Stimulated activated CD8-positive, alpha-beta memory T cell treated with anti-CD3 and anti-CD28 coated beads, Interleukin-12 subunit alpha, Interleukin-12 subunit beta, amount 100 ng/mL, for 24 hours (primary cell): ENCODE results near the gene CDK8.
"Not testable (repeated sequence)": the region's sequence is repeated elsewhere in the genome, so short reads cannot be mapped to it uniquely, and the experiment has no call there.

Source experiments
- DNase-seq: peaks from one replicate; pipeline ENCODE4 v3.0.0-alpha.2; 2020; ENCODE audit errors: extremely low read depth

The CDK8 gene

DNA sequence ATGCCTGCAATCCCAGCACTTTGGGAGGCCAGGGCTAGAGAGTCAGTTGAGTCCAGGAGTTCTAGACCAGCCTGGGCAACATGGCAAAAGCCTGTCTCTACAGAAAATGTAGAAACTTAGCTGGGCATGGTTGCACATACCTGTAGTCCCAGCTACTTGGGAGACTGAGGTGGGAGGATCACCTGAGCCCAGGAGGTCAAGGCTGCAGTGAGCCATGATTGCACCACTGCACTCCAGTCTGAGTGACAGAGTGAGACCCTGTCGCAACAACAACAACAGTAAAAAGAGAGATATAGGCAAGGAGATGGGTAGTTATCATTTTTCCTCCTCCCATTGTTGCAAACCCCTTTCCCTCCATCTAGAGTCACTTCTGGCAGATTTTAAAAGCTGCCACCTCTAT is 62.2 kb downstream of the CDK8 start:
- DNase-seq: not testable (repeated sequence)

DNA sequence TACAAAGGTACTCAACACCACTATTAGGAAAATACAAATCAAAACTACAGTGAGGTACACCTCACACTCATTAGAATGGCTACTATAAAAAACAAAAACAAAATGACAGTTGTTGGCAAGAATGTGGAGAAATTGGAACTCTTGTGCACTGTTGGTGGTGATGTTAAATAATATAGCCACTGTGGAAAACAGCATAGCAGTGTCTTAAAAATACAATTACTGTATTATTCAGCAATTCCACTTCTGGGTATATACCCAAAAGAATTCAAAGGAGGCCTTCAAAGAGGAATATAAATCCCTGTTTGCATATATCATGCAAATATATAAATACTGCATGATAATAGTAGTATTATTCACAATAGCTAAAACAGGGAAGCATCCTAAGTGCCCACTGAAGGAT is 66.8 kb downstream of the CDK8 start:
- DNase-seq: no peak

DNA sequence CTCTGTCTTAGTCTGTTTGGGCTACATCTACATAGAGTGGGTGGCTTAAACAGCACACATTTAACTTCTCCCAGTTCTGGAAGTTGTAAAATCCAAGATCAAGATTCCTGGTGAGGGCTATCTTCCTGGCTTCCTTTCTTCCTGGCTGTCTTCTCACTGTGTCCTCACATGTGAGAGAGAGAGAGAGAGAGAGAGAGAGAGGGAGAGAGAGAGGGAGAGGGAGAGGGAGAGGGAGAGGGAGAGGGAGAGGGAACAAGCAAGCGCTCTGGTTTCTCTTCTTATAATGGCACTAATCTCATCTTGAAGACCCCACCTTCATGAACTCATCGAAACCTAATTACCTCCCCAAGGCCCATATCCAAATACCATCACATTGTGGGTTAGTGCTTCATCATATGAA is 69.2 kb downstream of the CDK8 start:
- DNase-seq: no peak

DNA sequence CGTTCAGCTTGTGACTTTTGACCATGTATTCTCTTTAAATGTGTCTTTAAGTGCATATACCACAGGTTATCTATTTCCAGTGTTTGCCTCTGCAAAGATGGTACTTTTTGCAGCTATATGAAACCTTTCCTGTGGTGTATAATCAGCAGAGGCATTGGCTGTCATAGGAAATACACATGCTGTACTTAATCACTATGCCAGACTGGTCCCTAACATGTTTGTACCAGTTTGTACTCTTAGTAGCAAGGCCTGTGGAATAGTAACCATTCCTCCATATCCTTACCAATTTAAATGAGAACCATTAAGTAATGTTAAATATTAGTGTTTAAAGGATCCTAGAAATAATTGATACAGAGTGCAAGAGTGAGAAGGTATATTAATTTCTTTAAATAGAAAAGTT is 69.8 kb downstream of the CDK8 start:
- DNase-seq: no peak

DNA sequence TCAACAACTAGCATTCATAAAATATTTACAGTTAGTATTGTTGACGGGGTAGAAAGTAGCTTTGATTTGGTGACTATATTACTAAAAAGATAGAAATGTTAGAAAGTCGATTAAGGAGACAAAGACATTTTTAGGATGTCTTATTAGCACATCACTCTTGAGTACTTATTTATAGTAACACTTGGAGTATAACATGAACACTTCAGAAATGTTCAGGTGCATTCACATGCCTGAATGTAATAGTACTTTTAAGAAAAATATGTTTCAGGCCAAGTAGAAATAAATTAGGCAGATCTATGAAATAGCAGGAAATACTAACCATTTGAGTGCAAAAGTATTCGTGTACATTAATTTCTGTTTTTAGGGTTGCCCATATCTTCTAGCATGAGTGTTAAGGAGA is 70.4 kb downstream of the CDK8 start:
- DNase-seq: no peak

DNA sequence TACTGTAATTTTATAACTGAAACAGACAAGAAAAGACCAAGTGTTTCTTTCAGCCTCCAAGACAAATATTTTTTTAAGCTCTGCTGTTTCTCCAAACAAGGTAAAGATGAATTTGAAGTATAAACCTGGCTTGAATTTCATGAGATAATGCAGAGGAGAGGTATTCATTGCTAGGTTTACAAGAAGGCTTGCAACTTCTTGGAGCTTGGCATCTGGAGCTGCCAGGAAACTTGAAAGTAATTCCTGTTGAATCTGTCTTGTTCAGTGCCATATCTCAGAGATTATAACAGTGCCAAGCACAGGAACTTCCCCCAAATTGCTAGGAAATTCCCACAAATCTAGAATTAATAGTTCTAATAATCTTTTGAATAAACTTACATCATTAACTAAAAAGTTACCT is 70.9 kb downstream of the CDK8 start:
- no peak for DNase-seq

DNA sequence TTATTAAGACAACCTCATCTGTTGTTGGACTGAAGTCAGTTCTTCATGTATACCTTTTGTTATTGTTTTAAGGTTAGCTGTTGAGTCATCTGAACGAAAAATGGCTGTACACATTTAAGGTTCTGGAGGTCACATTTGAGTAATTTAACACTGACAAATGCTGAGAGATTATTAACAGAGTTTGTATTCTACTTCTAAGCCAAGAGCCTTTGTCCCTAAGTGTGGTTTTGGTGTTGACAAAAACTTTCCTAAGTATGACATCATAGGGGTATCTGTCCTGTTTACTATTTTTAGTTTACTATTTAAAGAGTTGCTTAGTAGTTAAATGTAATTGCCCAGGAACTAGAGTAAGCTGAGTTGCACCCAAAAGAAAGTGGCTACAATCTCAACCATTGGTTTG is 71.9 kb downstream of the CDK8 start:
- no peak for DNase-seq

DNA sequence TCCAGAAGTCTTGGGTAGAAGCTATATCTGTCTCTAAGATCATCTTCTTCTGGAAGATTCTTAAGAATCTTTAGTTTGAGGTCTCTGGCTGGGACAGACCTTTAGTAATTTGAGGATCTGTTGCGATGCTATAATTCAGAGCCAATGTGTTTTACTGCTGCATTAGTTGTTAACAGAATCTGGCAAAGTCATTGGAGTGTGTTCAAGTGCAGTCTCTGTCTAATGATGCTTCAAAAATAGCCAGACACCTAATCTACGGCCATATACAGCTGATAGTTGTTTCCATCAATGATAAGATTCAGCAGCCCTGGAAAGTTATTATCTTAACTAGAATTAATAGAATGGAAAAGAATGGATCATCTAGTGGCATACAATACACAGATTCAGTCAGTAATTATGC is 72.6 kb downstream of the CDK8 start:
- no peak for DNase-seq

DNA sequence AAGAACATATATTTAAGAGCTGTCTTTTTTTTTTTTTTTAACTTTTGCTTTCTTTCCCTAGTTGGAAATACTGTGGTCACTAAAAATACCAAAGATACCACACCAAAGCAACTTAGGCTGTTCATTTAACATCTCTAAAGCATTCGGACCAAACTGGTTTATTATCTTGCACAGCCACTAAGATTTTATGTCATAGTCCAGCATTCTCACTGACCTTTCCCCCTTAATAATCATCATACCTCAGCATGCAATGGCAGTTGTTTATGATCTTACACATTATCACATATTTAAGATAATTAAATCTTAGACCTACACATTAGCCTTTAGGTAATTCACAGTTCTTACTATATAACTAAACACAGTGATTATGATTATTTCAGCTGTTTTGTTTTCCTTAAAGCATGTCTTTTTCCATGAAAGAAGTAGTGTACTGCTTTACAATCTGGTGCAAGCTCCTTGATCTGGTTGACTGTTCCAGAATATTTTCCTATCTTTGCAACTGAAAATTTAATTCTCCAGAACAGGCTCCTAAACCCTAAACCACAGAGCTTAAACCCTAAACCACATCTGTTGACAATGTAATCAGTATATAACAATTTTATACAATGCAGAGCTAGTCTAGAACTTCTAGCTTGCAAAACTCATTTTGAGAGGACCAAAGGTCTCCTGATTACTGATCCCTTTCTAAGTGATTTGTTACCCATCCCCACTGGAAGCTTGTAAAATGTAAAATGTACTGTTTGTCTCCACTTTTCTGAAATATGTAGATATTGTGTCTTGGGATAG is 74.2 kb downstream of the CDK8 start:
- DNase-seq: no peak

DNA sequence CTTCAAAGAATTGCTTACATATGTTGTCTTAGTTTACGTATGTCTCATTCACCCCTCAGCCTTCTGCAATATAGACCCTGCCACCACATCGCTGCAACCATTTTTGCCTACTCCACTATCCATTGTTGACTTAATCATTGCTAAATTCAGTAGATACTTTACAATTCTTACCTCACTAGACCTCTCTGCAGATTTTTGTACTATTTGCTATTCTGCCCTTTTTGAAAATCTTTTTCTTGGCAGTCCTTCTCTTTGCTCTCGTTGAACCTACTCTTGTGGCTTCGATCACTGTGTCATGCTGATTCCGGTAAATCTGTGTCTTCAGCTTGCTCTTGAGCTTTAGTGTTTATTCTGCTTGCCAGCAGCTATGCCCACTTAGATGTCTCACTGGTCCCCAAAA is 81.2 kb downstream of the CDK8 start:
- DNase-seq: no peak

DNA sequence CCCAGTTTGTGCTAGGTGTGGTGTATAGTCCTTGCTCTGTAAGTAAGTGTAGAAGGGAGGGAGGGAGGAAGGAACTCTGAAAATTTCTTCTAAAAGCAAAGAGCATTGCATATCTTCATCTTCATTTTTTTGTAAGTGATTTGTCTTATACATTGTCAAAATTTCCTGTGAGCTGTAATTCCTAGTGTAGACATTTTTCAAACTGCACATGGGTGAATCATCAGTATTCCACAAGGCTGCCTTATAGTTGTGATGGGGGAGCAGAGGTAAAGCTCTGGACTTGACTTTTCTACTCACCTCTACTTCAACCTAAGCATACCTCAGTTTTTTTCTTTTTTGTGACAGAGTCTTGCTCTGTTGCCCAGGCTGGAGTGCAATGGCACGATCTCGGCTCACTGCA is 86.9 kb downstream of the CDK8 start:
- no peak for DNase-seq

DNA sequence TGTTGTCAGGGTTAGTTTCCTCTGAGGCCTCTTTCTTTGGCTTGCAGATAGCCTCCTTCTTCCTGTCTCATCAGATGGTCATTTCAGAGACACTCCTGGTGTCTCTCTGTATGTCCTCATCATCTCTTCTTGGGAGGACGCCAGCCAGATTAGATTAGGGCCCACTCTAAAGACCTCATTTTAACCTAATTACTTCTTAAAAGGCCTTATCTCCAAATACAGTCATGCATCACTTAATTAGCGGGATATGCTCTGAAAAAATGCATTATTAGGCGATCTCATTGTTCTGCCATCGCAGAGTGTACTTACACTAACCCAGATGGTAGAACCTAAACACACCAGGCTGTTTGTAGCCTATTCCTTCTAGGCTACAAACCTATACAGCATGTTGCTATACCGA is 89.0 kb downstream of the CDK8 start:
- DNase-seq: no peak

DNA sequence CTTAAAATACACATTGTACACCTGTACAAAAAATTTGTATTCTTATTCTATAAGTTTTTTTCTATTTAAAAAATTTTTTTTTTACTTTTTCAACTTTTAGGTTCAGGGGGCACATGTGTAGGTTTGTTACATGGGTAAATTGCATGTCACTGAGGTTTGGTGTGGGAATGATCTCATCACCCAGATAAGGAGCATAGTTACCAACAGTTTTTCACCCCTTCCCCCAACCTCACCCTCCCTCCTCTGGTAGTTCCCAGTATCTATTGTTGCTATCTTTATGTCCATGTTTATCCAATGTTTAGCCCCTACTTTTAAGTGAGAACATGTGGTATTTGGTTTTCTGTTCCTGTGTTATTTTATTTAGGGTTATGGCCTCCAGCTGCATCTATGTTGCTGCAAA is 89.9 kb downstream of the CDK8 start:
- DNase-seq: no peak

DNA sequence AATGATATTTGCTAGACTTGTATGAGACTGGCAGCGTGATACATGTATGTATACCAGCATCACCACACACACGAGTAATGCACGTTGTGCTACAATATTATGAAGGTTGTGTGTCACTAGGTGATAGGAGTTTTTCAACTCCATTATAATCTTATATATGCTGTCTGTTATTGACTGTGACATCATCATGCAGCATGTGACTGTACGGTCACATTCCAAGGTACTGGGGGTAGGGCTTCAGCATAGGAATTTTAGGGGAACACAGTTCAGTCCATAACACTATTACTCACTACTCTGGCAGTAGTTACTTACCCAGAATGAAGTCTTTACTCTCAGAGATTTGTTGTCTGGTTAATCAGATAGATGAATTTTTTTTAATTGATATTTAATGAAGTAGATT is 91.1 kb downstream of the CDK8 start:
- no peak for DNase-seq

DNA sequence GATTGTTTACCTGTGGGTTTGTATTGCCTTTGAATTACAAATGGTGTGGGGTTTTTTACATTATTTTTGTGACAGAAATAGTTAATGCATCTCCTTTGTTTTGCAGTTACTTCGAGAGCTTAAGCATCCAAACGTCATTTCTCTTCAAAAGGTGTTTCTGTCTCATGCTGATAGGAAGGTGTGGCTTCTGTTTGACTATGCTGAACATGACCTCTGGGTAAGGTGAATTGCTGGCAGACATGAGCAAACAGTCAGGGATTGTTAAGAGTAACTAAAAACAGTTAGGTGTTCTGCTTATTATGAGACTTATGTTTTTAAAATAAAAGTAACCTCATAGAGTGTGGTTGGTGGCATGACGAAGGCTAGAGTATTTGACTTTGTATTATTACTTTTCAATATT is 95.0 kb downstream of the CDK8 start:
- DNase-seq: no peak

DNA sequence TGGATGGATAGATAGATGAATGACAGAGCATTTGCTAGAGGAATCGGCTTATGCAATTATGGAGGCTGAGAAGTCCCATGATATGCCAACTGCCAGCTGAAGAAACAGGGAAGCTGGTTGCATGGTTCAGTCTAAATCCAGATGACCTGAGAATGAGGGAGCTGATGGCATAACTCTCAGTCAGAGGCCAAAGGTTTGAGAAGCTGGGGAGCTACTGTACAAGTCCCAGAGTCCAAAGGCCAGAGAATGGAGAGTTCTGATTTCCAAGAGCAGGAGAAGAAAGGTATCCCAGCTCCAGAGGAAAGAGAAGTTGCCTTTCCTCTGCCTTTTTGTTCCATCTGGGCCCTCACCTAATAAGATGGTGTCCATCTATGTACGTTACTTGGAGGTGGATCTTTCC is 108.3 kb downstream of the CDK8 start:
- DNase-seq: no peak

DNA sequence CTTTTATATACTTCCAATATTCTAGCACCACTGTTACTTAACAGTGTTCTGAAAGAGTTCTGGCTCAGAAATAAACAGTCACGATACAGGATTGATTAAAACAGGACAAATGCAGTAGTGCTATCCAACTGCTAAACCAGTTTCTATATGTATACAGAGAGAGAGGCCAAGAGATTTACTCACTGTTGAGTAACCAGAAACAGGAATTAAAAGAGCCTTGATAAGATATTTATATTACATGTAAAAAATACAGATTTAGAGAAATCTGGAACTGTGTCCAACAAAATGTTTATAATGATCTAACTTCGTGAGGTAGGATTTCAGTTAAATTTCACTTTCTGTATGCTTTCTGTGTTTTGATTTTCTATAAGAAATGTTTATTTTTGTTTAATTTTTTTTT is 116.6 kb downstream of the CDK8 start:
- DNase-seq: no peak

DNA sequence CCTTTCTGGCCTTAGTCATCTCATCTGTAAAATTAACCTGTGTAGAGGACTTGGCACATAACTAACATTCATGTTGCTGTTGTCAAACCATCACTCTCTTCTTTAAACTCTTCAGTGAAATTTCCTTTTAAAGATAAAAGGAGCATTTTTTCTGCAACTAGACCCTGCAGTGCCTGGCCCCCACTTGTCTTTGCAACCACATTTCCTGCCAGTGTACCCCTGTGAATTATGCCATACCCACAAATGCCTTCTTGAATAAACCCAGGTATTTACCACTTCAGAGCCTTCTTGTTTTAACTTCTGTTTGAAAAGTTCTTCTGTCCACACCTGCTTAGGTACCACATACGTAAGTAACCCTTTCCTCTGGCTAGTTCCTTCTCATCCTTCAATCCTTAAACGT is 118.8 kb downstream of the CDK8 start:
- DNase-seq: no peak

DNA sequence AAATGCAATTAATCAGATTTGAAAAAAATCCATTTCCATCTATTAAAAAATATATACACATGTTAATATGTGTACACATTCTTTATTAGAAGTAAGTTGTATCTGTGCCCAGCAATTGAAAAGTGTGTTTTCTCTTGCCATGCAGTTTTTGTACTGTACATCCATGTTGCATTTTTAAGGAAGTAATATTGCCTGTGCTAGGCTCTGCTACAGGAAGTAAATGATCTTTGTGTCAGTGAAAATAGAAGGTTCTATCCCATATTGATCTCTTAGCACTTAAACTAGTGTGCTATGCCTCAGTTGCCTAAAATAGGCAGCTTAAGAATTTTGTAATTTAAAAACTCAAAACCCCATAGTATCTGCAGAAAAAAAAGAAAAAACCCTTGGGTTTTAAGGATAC is 122.5 kb downstream of the CDK8 start:
- DNase-seq: no peak

DNA sequence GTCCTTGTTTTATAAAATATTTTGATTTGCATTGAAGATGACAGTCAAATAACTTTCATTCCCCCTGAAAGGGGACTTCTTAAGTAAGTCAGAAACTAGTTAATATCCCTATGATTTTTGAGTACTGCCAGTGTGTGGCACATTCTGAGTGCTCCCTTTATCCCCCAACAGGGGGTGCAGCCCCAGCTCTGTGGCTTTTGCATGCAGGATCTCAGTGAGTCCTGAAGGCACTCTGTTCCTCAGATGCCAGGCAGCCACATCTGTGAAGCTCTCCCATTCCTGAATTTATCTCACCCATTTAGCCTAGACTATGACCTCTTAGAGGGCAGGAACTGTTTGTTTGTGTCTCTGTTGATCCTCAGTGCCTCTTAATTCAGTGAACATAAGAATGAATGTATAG is 123.1 kb downstream of the CDK8 start:
- DNase-seq: no peak

DNA sequence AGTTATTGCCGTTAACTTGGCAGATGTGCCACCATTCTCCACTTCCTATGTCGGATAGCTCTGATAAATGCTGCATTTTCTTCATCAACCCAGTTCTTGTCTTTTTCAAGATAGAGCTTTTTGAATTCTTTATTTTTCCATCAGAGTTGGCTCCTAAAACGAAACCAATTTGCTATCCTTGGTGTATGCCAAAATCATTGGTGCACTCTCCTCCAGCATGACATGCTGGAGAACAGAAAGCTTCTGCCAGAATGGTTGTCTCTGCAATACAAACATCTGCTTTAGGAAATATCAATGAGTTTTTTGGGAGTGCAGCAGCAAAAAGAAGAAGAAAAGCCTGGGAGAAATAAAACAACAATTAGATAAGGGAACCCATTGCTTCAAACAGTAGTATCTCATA is 124.2 kb downstream of the CDK8 start:
- DNase-seq: no peak

DNA sequence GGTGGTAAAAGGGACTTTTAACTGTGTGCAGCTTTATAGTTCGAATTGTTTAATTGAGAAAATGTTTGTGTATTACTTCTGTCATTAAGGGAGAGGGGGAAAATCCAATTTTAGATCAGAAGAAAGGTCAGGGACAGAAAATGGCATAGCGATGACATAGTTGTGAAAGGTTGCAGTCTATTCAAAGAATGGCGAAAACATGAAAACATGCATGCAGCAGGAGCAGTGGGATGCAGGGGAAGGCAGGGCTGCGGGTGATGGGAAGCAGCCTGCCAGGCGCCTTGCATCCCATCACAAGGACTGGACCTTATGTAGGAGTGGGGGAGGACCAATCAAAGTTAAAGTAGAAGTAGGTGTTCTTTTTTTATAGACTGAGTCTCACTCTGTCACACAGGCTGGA is 125.9 kb downstream of the CDK8 start:
- no peak for DNase-seq

DNA sequence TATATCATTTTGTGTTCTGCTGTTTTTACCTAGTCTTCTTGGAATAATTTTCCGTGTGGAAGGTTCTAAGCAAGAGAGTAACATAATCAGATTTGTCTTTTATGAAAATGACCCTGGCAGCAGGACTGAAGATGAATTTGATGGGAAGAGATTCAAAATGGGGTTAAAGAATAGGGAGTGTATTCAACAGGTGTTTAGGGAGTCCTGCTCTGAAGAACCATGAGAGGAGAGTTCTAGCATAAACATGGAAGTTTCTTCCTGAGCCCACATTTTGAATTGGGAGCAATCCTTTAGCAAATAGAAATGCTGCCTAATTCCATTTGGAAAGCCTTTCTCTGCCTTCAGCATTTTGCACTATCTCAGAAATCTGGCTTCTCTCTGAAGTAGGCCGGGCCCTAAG is 127.0 kb downstream of the CDK8 start:
- DNase-seq: no peak

DNA sequence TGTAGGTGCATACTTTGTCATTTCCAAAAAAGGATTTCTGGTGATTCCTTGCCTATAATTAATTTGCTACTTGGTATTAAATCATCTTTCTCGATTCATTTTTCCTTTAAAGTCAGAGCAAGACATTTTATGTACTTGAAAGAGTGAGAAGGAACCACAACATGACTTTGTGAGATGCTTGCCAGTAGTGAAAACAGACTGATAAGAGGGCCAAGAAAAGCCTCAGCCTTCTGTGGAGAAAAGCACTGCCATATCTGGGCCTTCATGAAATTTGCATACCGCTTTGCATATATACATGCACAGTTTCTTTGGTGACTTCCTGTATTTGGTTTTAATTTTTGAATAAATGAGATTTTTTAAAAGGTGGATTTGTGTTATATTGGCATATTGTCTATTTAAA is 128.4 kb downstream of the CDK8 start:
- no peak for DNase-seq
